Right lobe of liver (tissue), 6 donors: Measurements from ENCODE around the gene TRRAP. TPM values are rescaled to one million over a fixed set of nuclear protein-coding genes. Genes with fewer than 3 reads are reported as not detected.

Experiments
- ATAC-seq, 4 donors: fragments of 200-7000 bp; cut with Tn5 transposase; one replicate each; pipeline ENCODE4 v1.9.1; 2020; ENCODE audit warnings: mild to moderate bottlenecking in 4 of 4, moderate library complexity in 4 of 4
- DNase-seq, 3 donors: peaks; one replicate each; pipeline ENCODE4 v3.0.0-alpha.2; 2020
- H3K27ac ChIP-seq, 3 donors: fragments of 200-600 bp; one replicate each; pipeline ENCODE4 v1.8.0; 2022
- H3K27me3 ChIP-seq, 2 donors: fragments of 200-600 bp; one replicate each; pipeline ENCODE4 v1.8.0; 2022
- H3K36me3 ChIP-seq, 4 donors: fragments of 200-600 bp; sonication (generic) in 1 of 4; one replicate each; pipeline versions ENCODE4 v1.5.1 to v1.8.0; 2017 to 2022; ENCODE audit warnings: control low read depth in 1 of 4
- H3K4me1 ChIP-seq, 4 donors: fragments of 200-600 bp; sonication (generic) in 1 of 4; one replicate each; pipeline versions ENCODE4 v1.5.1 to v1.8.0; 2017 to 2022; ENCODE audit warnings: control low read depth in 1 of 4
- H3K4me3 ChIP-seq, 3 donors: fragments of 200-600 bp; one replicate each; pipeline ENCODE4 v1.8.0; 2022
- H3K9me3 ChIP-seq, 4 donors: fragments of 200-600 bp; sonication (generic) in 1 of 4; one replicate each; pipeline versions ENCODE4 v1.5.1 to v1.8.0; 2017 to 2022; ENCODE audit warnings: control low read depth in 1 of 4
- POLR2A ChIP-seq: fragments of 450-650 bp; IDR thresholded peaks from one replicate; pipeline ENCODE4 v1.6.1; 2017; ENCODE audit warnings: antibody characterized with exemption, mild to moderate bottlenecking
- WGBS: methylation state at CpG from one replicate; pipeline ENCODE4 v1.1.6; 2018; ENCODE audit warnings: low coverage, low lambda C conversion rate; ENCODE audit not compliant: insufficient coverage; ENCODE audit errors: missing lambda C conversion rate; 5-methylcytosine and 5-hydroxymethylcytosine counted together
- intact Hi-C, 2 donors: fragments of 100-400 bp; cut with DNase I; formaldehyde crosslinking; loops; one replicate each; pipeline versions ENCODE4 v1.11.2 to v1.14.1; 2022
- total RNA-seq, 6 experiments: library from RNA; depleted of rRNA in 2 of 6; stranded (reverse); fragments of >200 nt in 2 of 6; fragmentation: NEBNext Ultra II Directional in 3 of 6; extraction: Animal tissue kit (Norgen Biotek cat#: 25700) in 3 of 6; gene quantifications; one replicate each; pipeline versions ENCODE4 v1.1.0 to v1.2.4, GENCODE V29; 2016 to 2023
- TF ChIP-seq, protein P1 (sequence below), 4 donors: fragments of 200-600 bp in 3 of 4; fragments of 450-650 bp in 1 of 4; IDR thresholded peaks; one replicate each; pipeline versions ENCODE4 v1.5.1 to v1.8.0; 2016 to 2022; ENCODE audit warnings: antibody characterized with exemption in 4 of 4, mild to moderate bottlenecking in 2 of 4
- donor health status: DM: no; HTN: yes; CAD: no.
- donor health status: DM: no; HTN: no; CAD: no.
- donor health status: DM: no; HTN: no; CAD: no.
- donor health status: DM: no; HTN: yes; CAD: no.
- donor health status: DM: no; HTN: yes; CAD: no.

Gene TRRAP
- total RNA-seq, 6 experiments from 2014 or later = 16.1 to 20.5 (median 18.6) TPM

DNA sequence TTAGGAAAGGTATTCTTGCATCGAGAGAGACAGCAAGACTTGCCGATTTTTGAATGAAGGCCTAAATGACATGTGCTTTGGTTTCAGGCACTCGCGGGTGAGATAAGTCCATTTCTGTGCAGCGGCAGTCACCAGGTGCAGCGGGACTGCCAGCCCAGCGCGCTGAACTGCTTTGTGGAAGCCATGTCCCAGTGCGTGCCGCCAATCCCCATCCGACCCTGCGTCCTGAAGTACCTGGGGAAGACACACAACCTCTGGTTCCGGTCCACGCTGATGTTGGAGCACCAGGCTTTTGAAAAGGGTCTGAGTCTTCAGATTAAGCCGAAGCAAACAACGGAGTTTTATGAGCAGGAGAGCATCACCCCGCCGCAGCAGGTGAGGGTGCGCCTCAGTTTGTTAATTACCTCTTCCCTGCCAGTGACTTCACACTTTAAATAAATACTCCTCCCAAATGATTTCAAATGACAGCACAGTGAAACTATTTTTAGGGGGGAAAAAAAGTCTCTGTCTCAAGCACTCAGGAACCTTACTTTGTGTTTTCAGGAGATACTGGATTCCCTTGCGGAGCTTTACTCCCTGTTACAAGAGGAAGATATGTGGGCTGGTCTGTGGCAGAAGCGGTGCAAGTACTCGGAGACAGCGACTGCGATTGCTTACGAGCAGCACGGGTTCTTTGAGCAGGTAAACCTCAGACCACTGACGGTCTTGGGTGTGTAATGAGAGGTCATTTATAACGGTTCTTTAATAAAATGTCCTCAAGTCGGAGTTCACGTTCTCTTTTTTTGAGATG, 98.3 kb downstream of the TRRAP start:
- ATAC-seq = no peak
- DNase-seq = no peak
- H3K4me1 ChIP-seq = no peaks in the 10 kb centered on the region
- 95% methylated on average over 18 of the region's 30 CpGs for WGBS
- TF ChIP-seq, protein P1, sequence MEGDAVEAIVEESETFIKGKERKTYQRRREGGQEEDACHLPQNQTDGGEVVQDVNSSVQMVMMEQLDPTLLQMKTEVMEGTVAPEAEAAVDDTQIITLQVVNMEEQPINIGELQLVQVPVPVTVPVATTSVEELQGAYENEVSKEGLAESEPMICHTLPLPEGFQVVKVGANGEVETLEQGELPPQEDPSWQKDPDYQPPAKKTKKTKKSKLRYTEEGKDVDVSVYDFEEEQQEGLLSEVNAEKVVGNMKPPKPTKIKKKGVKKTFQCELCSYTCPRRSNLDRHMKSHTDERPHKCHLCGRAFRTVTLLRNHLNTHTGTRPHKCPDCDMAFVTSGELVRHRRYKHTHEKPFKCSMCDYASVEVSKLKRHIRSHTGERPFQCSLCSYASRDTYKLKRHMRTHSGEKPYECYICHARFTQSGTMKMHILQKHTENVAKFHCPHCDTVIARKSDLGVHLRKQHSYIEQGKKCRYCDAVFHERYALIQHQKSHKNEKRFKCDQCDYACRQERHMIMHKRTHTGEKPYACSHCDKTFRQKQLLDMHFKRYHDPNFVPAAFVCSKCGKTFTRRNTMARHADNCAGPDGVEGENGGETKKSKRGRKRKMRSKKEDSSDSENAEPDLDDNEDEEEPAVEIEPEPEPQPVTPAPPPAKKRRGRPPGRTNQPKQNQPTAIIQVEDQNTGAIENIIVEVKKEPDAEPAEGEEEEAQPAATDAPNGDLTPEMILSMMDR (IDR thresholded peaks at IDR 0.05) = no peak
- TF ChIP-seq POLR2A = no peak
- no peak overlapping the region for H3K4me3 ChIP-seq
- intact Hi-C loops = no loop called here
- H3K27me3 ChIP-seq = no peaks in the 10 kb centered on the region
- H3K9me3 ChIP-seq = no peaks in the 10 kb centered on the region
- peaks cover 0 to 92% (median 30%) of the 10 kb centered on the region in 4 donors for H3K36me3 ChIP-seq
- no peak overlapping the region for H3K27ac ChIP-seq

DNA sequence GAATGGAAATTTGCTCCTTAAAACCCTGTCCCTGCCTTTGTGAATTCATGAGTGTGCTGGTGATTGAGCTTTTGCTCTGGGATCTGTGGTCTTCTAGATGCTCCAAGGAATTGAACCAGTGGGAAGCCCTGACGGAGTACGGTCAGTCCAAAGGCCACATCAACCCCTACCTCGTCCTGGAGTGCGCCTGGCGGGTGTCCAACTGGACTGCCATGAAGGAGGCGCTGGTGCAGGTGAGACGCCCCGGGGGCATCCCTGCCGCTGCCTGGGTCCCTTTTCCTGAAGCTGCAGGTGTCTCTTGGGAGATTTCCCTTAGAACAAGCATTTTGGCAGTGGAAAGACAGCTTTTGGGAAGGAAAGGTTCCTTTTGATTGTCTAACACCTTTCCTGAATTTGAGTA, 100.3 kb downstream of the TRRAP start:
- intact Hi-C loops = no loop called here
- H3K4me1 ChIP-seq = no peaks in the 10 kb centered on the region
- no peaks in the 10 kb centered on the region for H3K27me3 ChIP-seq
- H3K36me3 ChIP-seq = peaks cover 0 to 93% (median 25%) of the 10 kb centered on the region in 4 donors
- TF ChIP-seq POLR2A = no peak
- TF ChIP-seq, protein P1 (IDR thresholded peaks at IDR 0.05) = no peak
- no peaks in the 10 kb centered on the region for H3K9me3 ChIP-seq
- H3K4me3 ChIP-seq = no peak overlapping the region
- no peak for DNase-seq
- WGBS = no CpG with 5 or more reads among the region's 9 CpGs
- ATAC-seq = no peak
- no peak overlapping the region for H3K27ac ChIP-seq

DNA sequence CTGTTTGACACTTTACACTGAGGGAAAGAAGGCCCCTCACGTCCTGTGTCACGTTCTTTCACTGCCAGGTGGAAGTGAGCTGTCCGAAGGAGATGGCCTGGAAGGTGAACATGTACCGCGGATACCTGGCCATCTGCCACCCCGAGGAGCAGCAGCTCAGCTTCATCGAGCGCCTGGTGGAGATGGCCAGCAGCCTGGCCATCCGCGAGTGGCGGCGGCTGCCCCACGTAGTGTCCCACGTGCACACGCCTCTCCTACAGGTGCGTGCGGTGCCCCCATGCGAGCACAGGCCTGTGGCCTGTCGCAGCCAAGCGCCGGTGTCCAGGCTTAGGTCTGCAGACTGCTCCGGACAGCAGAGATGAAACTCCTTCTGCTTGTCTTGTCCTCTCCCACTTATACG, 103.4 kb downstream of the TRRAP start:
- Histone ChIP-seq H3K4me1 (no peaks in the 10 kb centered on the region), H3K27me3 (no peaks in the 10 kb centered on the region), H3K4me3 (no peak overlapping the region), H3K9me3 (no peaks in the 10 kb centered on the region), H3K36me3 (peaks cover 0 to 94% (median 26%) of the 10 kb centered on the region in 4 donors), H3K27ac (no peak overlapping the region)
- intact Hi-C loops = no loop called here
- DNase-seq (no peak), ATAC-seq (peak in 1 of 4 donors; percentile 34)
- 84% methylated on average over 8 of the region's 23 CpGs for WGBS
- no peak for TF ChIP-seq POLR2A
- TF ChIP-seq, protein P1 (IDR thresholded peaks at IDR 0.05) = no peak

DNA sequence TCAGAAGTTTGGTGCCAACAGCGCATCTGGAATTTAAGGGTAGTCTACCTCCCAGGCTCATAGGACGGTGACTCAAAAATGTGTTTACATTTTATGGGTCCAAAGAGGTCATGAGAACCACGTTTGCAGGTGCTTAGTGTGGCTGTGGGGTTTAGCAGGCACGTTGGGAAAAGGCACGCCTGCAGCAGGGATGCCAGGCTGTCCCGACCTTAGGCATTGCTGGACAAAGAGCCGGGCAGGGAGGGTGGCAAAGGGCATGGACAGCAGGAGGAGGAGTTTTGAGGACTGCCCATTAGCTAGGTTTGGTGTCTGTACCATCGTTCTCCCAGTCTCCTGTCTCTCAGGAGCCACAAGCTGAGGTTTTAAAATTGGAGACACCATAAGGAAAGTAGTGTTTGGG, 104.4 kb downstream of the TRRAP start:
- H3K4me3 ChIP-seq = no peak overlapping the region
- ATAC-seq (no peak), DNase-seq (no peak)
- no peaks in the 10 kb centered on the region for H3K27me3 ChIP-seq
- TF ChIP-seq POLR2A = no peak
- TF ChIP-seq, protein P1 (IDR thresholded peaks at IDR 0.05) = no peak
- intact Hi-C loops = no loop called here
- WGBS = 60% methylated on average over 5 of the region's 8 CpGs
- peaks cover 0 to 84% (median 18%) of the 10 kb centered on the region in 4 donors for H3K36me3 ChIP-seq
- H3K27ac ChIP-seq = no peak overlapping the region
- no peaks in the 10 kb centered on the region for H3K4me1 ChIP-seq
- no peaks in the 10 kb centered on the region for H3K9me3 ChIP-seq
